Lung (tissue), 12 donors: ENCODE results near the gene COBLL1. TPM values are rescaled to one million over a fixed set of nuclear protein-coding genes. Genes with fewer than 3 reads are reported as not detected.

Experiments
- ATAC-seq: fragments of 200-7000 bp; cut with Tn5 transposase; one replicate; pipeline ENCODE4 v1.9.1; 2020; ENCODE audit warnings: moderate number of reproducible peaks; ENCODE audit not compliant: insufficient read depth, low FRiP score
- DNase-seq, 3 donors: peaks; one replicate each; pipeline ENCODE4 v3.0.0-alpha.2; 2013 to 2017
- H3K27ac ChIP-seq, 2 donors: one replicate each; pipeline ENCODE4 v1.5.1; 2013; ENCODE audit warnings: mild to moderate bottlenecking in 2 of 2, moderate library complexity in 2 of 2, control low read depth in 1 of 2, inconsistent platforms in 1 of 2, low read depth in 1 of 2, low read length in 1 of 2
- H3K27me3 ChIP-seq, 3 donors: one replicate each; pipeline ENCODE4 v1.5.1; 2013; ENCODE audit warnings: low read length in 2 of 3; ENCODE audit not compliant: control insufficient read depth in 3 of 3, insufficient read depth in 3 of 3
- H3K36me3 ChIP-seq, 4 donors: one replicate each; pipeline ENCODE4 v1.5.1; 2013; ENCODE audit warnings: low read length in 4 of 4, mild to moderate bottlenecking in 1 of 4, moderate library complexity in 1 of 4; ENCODE audit not compliant: control insufficient read depth in 4 of 4, insufficient read depth in 4 of 4
- H3K4me1 ChIP-seq, 5 donors: one replicate each; pipeline ENCODE4 v1.5.1; 2013; ENCODE audit warnings: low read length in 5 of 5, mild to moderate bottlenecking in 2 of 5, moderate library complexity in 1 of 5; ENCODE audit not compliant: control insufficient read depth in 5 of 5, insufficient read depth in 5 of 5
- H3K4me3 ChIP-seq: one replicate; pipeline ENCODE4 v1.5.1; 2013; ENCODE audit warnings: mild to moderate bottlenecking, control low read depth, moderate library complexity
- H3K9ac ChIP-seq, 2 donors: one replicate each; pipeline ENCODE4 v1.5.1; 2013; ENCODE audit warnings: low read length in 2 of 2, control low read depth in 1 of 2; ENCODE audit not compliant: insufficient read depth in 1 of 2
- H3K9me3 ChIP-seq, 4 donors: one replicate each; pipeline ENCODE4 v1.5.1; 2013; ENCODE audit warnings: low read length in 3 of 4, mild to moderate bottlenecking in 1 of 4, moderate library complexity in 1 of 4; ENCODE audit not compliant: control insufficient read depth in 4 of 4, insufficient read depth in 3 of 4
- WGBS, 2 donors: extraction: QIAGEN DNeasy Blood & Tissue Kit; methylation state at CpG; one replicate each; pipeline ENCODE4 v1.1.7; 2013; 5-methylcytosine and 5-hydroxymethylcytosine counted together
- polyA plus RNA-seq, 2 donors: library from polyadenylated mRNA; stranded (reverse); fragments of 200-250 nt; gene quantifications; one replicate each; pipeline ENCODE4 v1.2.1, GENCODE V29; 2013
- total RNA-seq, 2 donors: library from RNA; depleted of rRNA in 1 of 2; stranded (reverse); fragments of >200 nt in 1 of 2; gene quantifications; one replicate each; pipeline ENCODE4 v1.2.1, GENCODE V29; 2014 to 2021
- TF ChIP-seq, protein P1 (sequence below): IDR thresholded peaks from 2 replicates; pipeline ENCODE4 v1.5.1; 2012; ENCODE audit warnings: mild to moderate bottlenecking; ENCODE audit errors: control extremely low read depth, extremely low read depth
- donor health status: control.
- donor health status: control.
- donor health status: Bipolar disorder and iron deficiency.
- donor health status: healthy.
- donor health status: DM: yes; HTN: yes; CAD: no.

Gene COBLL1
- total and polyA plus RNA-seq, 4 donors = 13.0 to 86.5 (median 53.7) TPM

GRCh38 chr2:164794016-164794415 is 47.6 kb downstream of the COBLL1 start:
- Histone ChIP-seq H3K9ac (no peak overlapping the region), H3K9me3 (no peaks in the 10 kb centered on the region), H3K27me3 (no peaks in the 10 kb centered on the region), H3K27ac (peak overlapping the region in 1 of 2 donors; percentile 74), H3K4me3 (no peak overlapping the region), H3K36me3 (no peaks in the 10 kb centered on the region), H3K4me1 (peaks cover 0 to 13% (median 0%) of the 10 kb centered on the region in 5 donors)
- ATAC-seq = no peak
- no peak for DNase-seq
- TF ChIP-seq, protein P1, sequence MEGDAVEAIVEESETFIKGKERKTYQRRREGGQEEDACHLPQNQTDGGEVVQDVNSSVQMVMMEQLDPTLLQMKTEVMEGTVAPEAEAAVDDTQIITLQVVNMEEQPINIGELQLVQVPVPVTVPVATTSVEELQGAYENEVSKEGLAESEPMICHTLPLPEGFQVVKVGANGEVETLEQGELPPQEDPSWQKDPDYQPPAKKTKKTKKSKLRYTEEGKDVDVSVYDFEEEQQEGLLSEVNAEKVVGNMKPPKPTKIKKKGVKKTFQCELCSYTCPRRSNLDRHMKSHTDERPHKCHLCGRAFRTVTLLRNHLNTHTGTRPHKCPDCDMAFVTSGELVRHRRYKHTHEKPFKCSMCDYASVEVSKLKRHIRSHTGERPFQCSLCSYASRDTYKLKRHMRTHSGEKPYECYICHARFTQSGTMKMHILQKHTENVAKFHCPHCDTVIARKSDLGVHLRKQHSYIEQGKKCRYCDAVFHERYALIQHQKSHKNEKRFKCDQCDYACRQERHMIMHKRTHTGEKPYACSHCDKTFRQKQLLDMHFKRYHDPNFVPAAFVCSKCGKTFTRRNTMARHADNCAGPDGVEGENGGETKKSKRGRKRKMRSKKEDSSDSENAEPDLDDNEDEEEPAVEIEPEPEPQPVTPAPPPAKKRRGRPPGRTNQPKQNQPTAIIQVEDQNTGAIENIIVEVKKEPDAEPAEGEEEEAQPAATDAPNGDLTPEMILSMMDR = no peak

GRCh38 chr2:164793529-164793928 is 48.1 kb downstream of the COBLL1 start:
- no peak overlapping the region for H3K9ac ChIP-seq
- H3K27ac ChIP-seq = no peak overlapping the region
- WGBS, 2 donors = 91 to 96% methylated on average over 1 of the region's 1 CpG
- no peak for ATAC-seq
- H3K4me3 ChIP-seq = no peak overlapping the region
- H3K27me3 ChIP-seq = no peaks in the 10 kb centered on the region
- TF ChIP-seq, protein P1 = no peak
- H3K9me3 ChIP-seq = no peaks in the 10 kb centered on the region
- H3K36me3 ChIP-seq = no peaks in the 10 kb centered on the region
- no peak for DNase-seq
- H3K4me1 ChIP-seq = peaks cover 0 to 11% (median 0%) of the 10 kb centered on the region in 5 donors

- Histone ChIP-seq H3K27me3 (no peaks in the 10 kb centered on the region), H3K27ac (peak overlapping the region in 1 of 2 donors; percentile 21), H3K36me3 (no peaks in the 10 kb centered on the region), H3K4me1 (peaks cover 0 to 10% (median 0%) of the 10 kb centered on the region in 5 donors), H3K9ac (no peak overlapping the region), H3K4me3 (no peak overlapping the region), H3K9me3 (no peaks in the 10 kb centered on the region)
- DNase-seq = no peak
- peak; percentile 50 for ATAC-seq
- 86 to 88% methylated on average over 5 of the region's 5 CpGs for WGBS, 2 donors
- TF ChIP-seq, protein P1 = no peak
These were observed 49.1 kb downstream of the COBLL1 start for GRCh38 chr2:164792316-164793170.
